GM12878 (cell line): ENCODE measurements around the gene CRNKL1. TPM values are rescaled to one million over a fixed set of nuclear protein-coding genes. Genes with fewer than 3 reads are reported as not detected.

Source experiments
- ATAC-seq: fragments of 200-7000 bp; cut with Tn5 transposase; 3 replicates; pipeline ENCODE4 v1.9.1; 2020; ENCODE audit warnings: mild to moderate bottlenecking, moderate library complexity
- BruUV-seq: library from RNA; stranded (reverse); fragments of 400-500 nt; replicated peaks from 2 replicates; lab custom pipeline; 2021; lab: Mats Ljungman, UMichigan
- CTCF ChIA-PET: fragments of 300-600 bp; sonication (Branson Sonifier 250); formaldehyde crosslinking; extraction: SDS; loops from one replicate; lab custom pipeline; 2021; ENCODE audit warnings: inconsistent platforms; lab: Yijun Ruan, JAX
- POLR2A ChIA-PET: fragments of 350-600 bp; formaldehyde crosslinking; extraction: SDS; loops from one replicate; lab custom pipeline; 2021; ENCODE audit warnings: inconsistent platforms; lab: Charles Lee
- RAD21 ChIA-PET: fragments of 300-600 bp; sonication (Branson Sonifier 250); formaldehyde crosslinking; loops from one replicate; lab custom pipeline; 2023; ENCODE audit warnings: antibody characterized with exemption; ENCODE audit not compliant: unreplicated experiment; lab: Charles Lee
- SMC1A ChIA-PET: fragments of 300-600 bp; sonication (Branson Sonifier 250); formaldehyde crosslinking; loops from one replicate; lab custom pipeline; 2023; ENCODE audit not compliant: unreplicated experiment, uncharacterized antibody; lab: Charles Lee
- DNase-seq: peaks from one replicate; pipeline ENCODE4 v3.0.0-alpha.2; 2011; ENCODE audit warnings: low read depth, low spot score
- FAIRE-seq: peaks from 3 replicates; lab custom pipeline; 2011; peaks lifted over from hg19 to GRCh38; lab: Jason Lieb, UNC
- H2AFZ ChIP-seq: 2 replicates; pipeline ENCODE4 v1.6.0; 2011; ENCODE audit warnings: low read depth, low read length, control low read depth; ENCODE audit not compliant: control insufficient read depth
- H3K27ac ChIP-seq: 2 replicates; pipeline ENCODE4 v1.5.1; 2011; ENCODE audit warnings: control low read depth; ENCODE audit not compliant: control insufficient read depth, insufficient read depth
- H3K27me3 ChIP-seq, 2 experiments: replicated peaks in 1 of 2; 2 replicates each; pipeline versions ENCODE4 v1.6.0 to v1.6.1; 2011; ENCODE audit warnings: low read length in 1 of 2; ENCODE audit not compliant: control insufficient read depth in 2 of 2, insufficient read depth in 2 of 2
- H3K36me3 ChIP-seq, 2 experiments: 2 replicates each; pipeline ENCODE4 v1.5.1; 2011; ENCODE audit warnings: low read length in 1 of 2; ENCODE audit not compliant: control insufficient read depth in 2 of 2, insufficient read depth in 2 of 2
- H3K4me1 ChIP-seq: 2 replicates; pipeline ENCODE4 v1.6.1; 2011; ENCODE audit warnings: mild to moderate bottlenecking, low read length, moderate library complexity, mixed read lengths; ENCODE audit not compliant: control insufficient read depth, insufficient read depth
- H3K4me2 ChIP-seq: 2 replicates; pipeline ENCODE4 v1.6.0; 2011; ENCODE audit warnings: control low read depth; ENCODE audit not compliant: control insufficient read depth, insufficient read depth
- H3K4me3 ChIP-seq: fragments of 200-600 bp; sonication (generic); 2 replicates; pipeline ENCODE4 v1.5.1; 2016
- H3K79me2 ChIP-seq: 2 replicates; pipeline ENCODE4 v1.6.0; 2011; ENCODE audit warnings: low read length; ENCODE audit not compliant: control insufficient read depth, insufficient read depth
- H3K9ac ChIP-seq: 2 replicates; pipeline ENCODE4 v1.8.0; 2011; ENCODE audit warnings: low read length, control low read depth, mixed read lengths; ENCODE audit not compliant: control insufficient read depth, insufficient read depth
- H3K9me3 ChIP-seq: replicated peaks from 3 replicates; pipeline ENCODE4 v1.5.1; 2011; ENCODE audit warnings: mild to moderate bottlenecking, low read length; ENCODE audit not compliant: control insufficient read depth, insufficient read depth
- H4K20me1 ChIP-seq: 2 replicates; pipeline ENCODE4 v1.6.0; 2011; ENCODE audit not compliant: control insufficient read depth, insufficient read depth
- ATF2 ChIP-seq: IDR thresholded peaks from 2 replicates; pipeline ENCODE4 v1.6.1; 2012; ENCODE audit warnings: low read length, inconsistent platforms
- CHD4 ChIP-seq: fragments of 200-600 bp; sonication (generic); IDR thresholded peaks from 2 replicates; pipeline ENCODE4 v1.6.1; 2016; ENCODE audit warnings: mild to moderate bottlenecking
- DPF2 ChIP-seq: fragments of 450-650 bp; IDR thresholded peaks from 2 replicates; pipeline ENCODE4 v1.6.1; 2017; ENCODE audit warnings: mild to moderate bottlenecking
- USF1 ChIP-seq: IDR thresholded peaks from 2 replicates; pipeline ENCODE4 v1.6.1; 2011; ENCODE audit warnings: borderline replicate concordance, low read depth, mild to moderate bottlenecking, moderate library complexity, mixed read lengths, low read length; ENCODE audit not compliant: insufficient read depth; ENCODE audit errors: extremely low read length
- WGBS: methylation state at CpG from one replicate; pipeline ENCODE4 v1.1.6; 2016; ENCODE audit warnings: low lambda C conversion rate; ENCODE audit not compliant: insufficient replicate concordance, insufficient coverage; ENCODE audit errors: missing lambda C conversion rate; 5-methylcytosine and 5-hydroxymethylcytosine counted together
- in situ Hi-C: fragments of 300-500 bp; cut with MboI; formaldehyde crosslinking; loops from 9 replicates; pipeline ENCODE4 v1.14.3; 2018; ENCODE audit warnings: mixed read lengths
- intact Hi-C: fragments of 100-400 bp; cut with micrococcal nuclease; formaldehyde crosslinking; loops from one replicate; pipeline ENCODE4 v1.14.2; 2022; ENCODE audit not compliant: unreplicated experiment
- polyA plus RNA-seq, 11 experiments: library from polyadenylated mRNA; depleted of rRNA in 4 of 11; unstranded in 6 of 11; stranded (reverse) in 5 of 11; fragments of >200 nt; fragmentation: Nextera tagmentation in 4 of 11; fragmentation: Illumina TruSeq in 1 of 11; extraction: Ambion mirVana in 4 of 11; extraction: Trizol in 1 of 11; gene quantifications; 1 replicate in 1 of 11; 2 replicates in 10 of 11; pipeline versions ENCODE4 v1.2.1 to v1.2.3, GENCODE V29; 2011 to 2016; ENCODE audit warnings: inconsistent platforms in 2 of 11, missing spikeins in 2 of 11, low read depth in 1 of 11
- total RNA-seq, 4 experiments: library from RNA; depleted of rRNA in 3 of 4; stranded (reverse); fragments of >200 nt in 3 of 4; fragmentation: Illumina TruSeq in 1 of 4; extraction: Trizol in 1 of 4; gene quantifications; 2 replicates each; pipeline versions ENCODE4 v1.2.1 to v1.2.3, GENCODE V29; 2013 to 2021
- TF ChIP-seq, protein P1 (sequence below): fragments of 450-650 bp; IDR thresholded peaks from 2 replicates; pipeline ENCODE4 v1.6.1; 2017; ENCODE audit warnings: mild to moderate bottlenecking

The CRNKL1 gene
- total and polyA plus RNA-seq, 10 of the 15 experiments (the other 5 are each of a cell fraction or from before 2014, with no cell fraction given) = 9.5 to 28.4 (median 17.5) TPM

GRCh38 chr20:20078041-20078440, 25.8 kb upstream of the CRNKL1 start:
- Histone ChIP-seq H3K9ac (no peak overlapping the region), H3K27me3 (peaks cover 0 to 1% of the 10 kb centered on the region in 2 experiments; a peak in 1 of 4 replicates), H3K4me2 (no peak overlapping the region), H3K27ac (no peak overlapping the region), H4K20me1 (no peaks in the 10 kb centered on the region), H3K9me3 (no peaks in the 10 kb centered on the region), H3K36me3 (no peaks in the 10 kb centered on the region), H2AFZ (no peak overlapping the region), H3K79me2 (no peaks in the 10 kb centered on the region), H3K4me1 (no peaks in the 10 kb centered on the region), H3K4me3 (no peak overlapping the region)
- ATAC-seq = no peak
- ChIA-PET SMC1A (no interaction called here), RAD21 (no interaction called here), CTCF (no interaction called here), POLR2A (no interaction called here)
- no peak for TF ChIP-seq CHD4
- TF ChIP-seq ATF2 = no peak
- TF ChIP-seq, protein P1, sequence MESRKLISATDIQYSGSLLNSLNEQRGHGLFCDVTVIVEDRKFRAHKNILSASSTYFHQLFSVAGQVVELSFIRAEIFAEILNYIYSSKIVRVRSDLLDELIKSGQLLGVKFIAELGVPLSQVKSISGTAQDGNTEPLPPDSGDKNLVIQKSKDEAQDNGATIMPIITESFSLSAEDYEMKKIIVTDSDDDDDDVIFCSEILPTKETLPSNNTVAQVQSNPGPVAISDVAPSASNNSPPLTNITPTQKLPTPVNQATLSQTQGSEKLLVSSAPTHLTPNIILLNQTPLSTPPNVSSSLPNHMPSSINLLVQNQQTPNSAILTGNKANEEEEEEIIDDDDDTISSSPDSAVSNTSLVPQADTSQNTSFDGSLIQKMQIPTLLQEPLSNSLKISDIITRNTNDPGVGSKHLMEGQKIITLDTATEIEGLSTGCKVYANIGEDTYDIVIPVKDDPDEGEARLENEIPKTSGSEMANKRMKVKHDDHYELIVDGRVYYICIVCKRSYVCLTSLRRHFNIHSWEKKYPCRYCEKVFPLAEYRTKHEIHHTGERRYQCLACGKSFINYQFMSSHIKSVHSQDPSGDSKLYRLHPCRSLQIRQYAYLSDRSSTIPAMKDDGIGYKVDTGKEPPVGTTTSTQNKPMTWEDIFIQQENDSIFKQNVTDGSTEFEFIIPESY = no peak
- TF ChIP-seq USF1 = no peak
- TF ChIP-seq DPF2 = no peak
- no peak for DNase-seq
- intact Hi-C loops (no loop called here), in situ Hi-C loops (loop anchor here (5.0 to 10.0 kb wide), 2 partner anchors 494 to 517 kb away; no protein-coding TSS in a partner anchor)
- 71% methylated on average over 4 of the region's 4 CpGs for WGBS
- no peak for FAIRE-seq
- BruUV-seq = no TSS peak
